Mesendoderm (in vitro differentiated cells): ENCODE measurements around the gene TBX6.
A peak's percentile ranks its signal among the peaks of the same experiment; 100 is the strongest.

Experiments used
- DNase-seq: peaks from one replicate; pipeline ENCODE4 v3.0.0; 2013
- H2AK5ac ChIP-seq: 2 replicates; pipeline ENCODE4 v1.6.1; 2013; ENCODE audit warnings: low read length, inconsistent platforms
- H2BK120ac ChIP-seq: 2 replicates; pipeline ENCODE4 v1.6.1; 2013; ENCODE audit warnings: low read depth, mild to moderate bottlenecking, low read length, moderate library complexity, mixed read lengths
- H2BK15ac ChIP-seq: replicated peaks from 2 replicates; pipeline ENCODE4 v1.6.1; 2013; ENCODE audit warnings: low read depth, mild to moderate bottlenecking, moderate library complexity
- H2BK5ac ChIP-seq: 2 replicates; pipeline ENCODE4 v1.6.1; 2013; ENCODE audit warnings: low read length, inconsistent platforms
- H3K18ac ChIP-seq: 2 replicates; pipeline ENCODE4 v1.6.1; 2013; ENCODE audit warnings: mild to moderate bottlenecking, low read length, mixed read lengths
- H3K23ac ChIP-seq: one replicate; pipeline ENCODE4 v1.6.1; 2013; ENCODE audit warnings: low read length
- H3K27ac ChIP-seq: 2 replicates; pipeline ENCODE4 v1.5.1; 2013; ENCODE audit warnings: low read depth, mild to moderate bottlenecking, inconsistent platforms, low read length, moderate library complexity
- H3K27me3 ChIP-seq: 2 replicates; pipeline ENCODE4 v1.6.1; 2013; ENCODE audit warnings: low read length, control low read depth, mild to moderate bottlenecking, inconsistent platforms; ENCODE audit not compliant: insufficient read depth, poor library complexity
- H3K36me3 ChIP-seq: 2 replicates; pipeline ENCODE4 v1.6.1; 2013; ENCODE audit warnings: low read length, inconsistent platforms; ENCODE audit not compliant: control insufficient read depth, insufficient read depth
- H3K4ac ChIP-seq: one replicate; pipeline ENCODE4 v1.6.1; 2013; ENCODE audit warnings: low read depth, mild to moderate bottlenecking, low read length, moderate library complexity
- H3K4me1 ChIP-seq: 2 replicates; pipeline ENCODE4 v1.6.1; 2013; ENCODE audit warnings: low read depth, low read length, inconsistent platforms; ENCODE audit not compliant: control insufficient read depth
- H3K4me2 ChIP-seq: 2 replicates; pipeline ENCODE4 v1.6.1; 2013; ENCODE audit warnings: low read length
- H3K4me3 ChIP-seq: 2 replicates; pipeline ENCODE4 v1.5.1; 2013; ENCODE audit warnings: mild to moderate bottlenecking, low read length
- H3K56ac ChIP-seq: one replicate; pipeline ENCODE4 v1.6.1; 2013; ENCODE audit warnings: low read length
- H3K79me1 ChIP-seq: 2 replicates; pipeline ENCODE4 v1.6.1; 2013; ENCODE audit warnings: low read length, inconsistent platforms
- H3K79me2 ChIP-seq: 2 replicates; pipeline ENCODE4 v1.6.1; 2013; ENCODE audit warnings: mild to moderate bottlenecking, low read length; ENCODE audit not compliant: control insufficient read depth, insufficient read depth
- H3K9ac ChIP-seq: 2 replicates; pipeline ENCODE4 v1.6.1; 2013; ENCODE audit warnings: low read length, inconsistent platforms
- H4K5ac ChIP-seq: one replicate; pipeline ENCODE4 v1.6.1; 2013; ENCODE audit warnings: low read length
- H4K8ac ChIP-seq: one replicate; pipeline ENCODE4 v1.6.1; 2013; ENCODE audit warnings: low read depth, mild to moderate bottlenecking, control low read depth, low read length, moderate library complexity
- WGBS: extraction: QIAGEN DNeasy Blood & Tissue Kit; methylation state at CpG from one replicate; pipeline ENCODE4 v1.1.7; 2013; ENCODE audit warnings: low lambda C conversion rate, missing lambda C conversion rate; ENCODE audit not compliant: insufficient coverage; ENCODE audit errors: extremely low coverage; 5-methylcytosine and 5-hydroxymethylcytosine counted together

The TBX6 gene

DNA sequence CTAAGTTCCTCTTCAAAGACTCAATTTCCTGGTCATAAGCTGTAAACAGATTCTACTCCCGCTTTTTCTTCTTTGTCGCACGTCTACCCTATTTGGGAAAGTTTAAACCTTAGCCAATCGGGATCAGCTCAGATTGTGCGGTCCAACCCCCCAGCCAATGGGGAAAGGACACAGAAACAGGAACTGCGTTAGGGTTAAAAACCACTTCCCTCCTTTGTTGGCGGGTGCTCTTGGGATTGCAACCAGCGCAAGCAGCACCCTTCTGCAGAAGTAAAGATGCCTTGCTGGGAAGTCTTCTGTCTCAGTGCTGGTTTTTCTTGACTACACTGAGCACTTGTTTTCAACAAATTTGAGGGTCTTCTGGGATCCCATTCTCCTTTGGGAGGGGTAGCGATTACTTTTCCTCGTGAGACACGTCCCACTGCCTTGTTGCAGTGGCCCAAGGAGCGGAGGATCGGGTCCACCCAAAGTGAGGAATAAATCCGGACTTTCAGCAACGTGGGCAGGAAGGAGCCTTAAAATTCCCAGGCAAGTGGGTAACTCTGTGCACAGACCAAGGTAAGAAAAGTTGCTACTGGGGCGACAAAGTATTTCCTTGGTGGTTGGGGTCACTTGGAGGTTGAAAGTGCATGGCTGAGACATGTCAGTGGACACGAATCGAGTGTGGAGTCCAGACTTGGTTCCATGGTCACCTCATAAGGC is 5.3 kb upstream of the TBX6 start:
- Histone ChIP-seq H3K79me2 (no peaks in the 10 kb centered on the region), H3K79me1 (no peaks in the 10 kb centered on the region), H2AK5ac (no peak overlapping the region), H3K27ac (peak overlapping the region; percentile 33), H2BK15ac (no peak overlapping the region), H2BK5ac (no peak overlapping the region), H3K18ac (peak overlapping the region; percentile 35), H3K9ac (no peak overlapping the region), H3K56ac (no peak overlapping the region), H3K23ac (no peak overlapping the region), H2BK120ac (no peak overlapping the region), H3K36me3 (no peaks in the 10 kb centered on the region), H3K4me1 (peaks cover 2% of the 10 kb centered on the region), H4K8ac (no peak overlapping the region), H3K4me2 (no peak overlapping the region), H4K5ac (no peak overlapping the region), H3K4me3 (peak overlapping the region; percentile 36), H3K27me3 (no peaks in the 10 kb centered on the region), H3K4ac (peak overlapping the region; percentile 85)
- no CpG with 5 or more reads among the region's 18 CpGs for WGBS
- peak; percentile 45 for DNase-seq

DNA sequence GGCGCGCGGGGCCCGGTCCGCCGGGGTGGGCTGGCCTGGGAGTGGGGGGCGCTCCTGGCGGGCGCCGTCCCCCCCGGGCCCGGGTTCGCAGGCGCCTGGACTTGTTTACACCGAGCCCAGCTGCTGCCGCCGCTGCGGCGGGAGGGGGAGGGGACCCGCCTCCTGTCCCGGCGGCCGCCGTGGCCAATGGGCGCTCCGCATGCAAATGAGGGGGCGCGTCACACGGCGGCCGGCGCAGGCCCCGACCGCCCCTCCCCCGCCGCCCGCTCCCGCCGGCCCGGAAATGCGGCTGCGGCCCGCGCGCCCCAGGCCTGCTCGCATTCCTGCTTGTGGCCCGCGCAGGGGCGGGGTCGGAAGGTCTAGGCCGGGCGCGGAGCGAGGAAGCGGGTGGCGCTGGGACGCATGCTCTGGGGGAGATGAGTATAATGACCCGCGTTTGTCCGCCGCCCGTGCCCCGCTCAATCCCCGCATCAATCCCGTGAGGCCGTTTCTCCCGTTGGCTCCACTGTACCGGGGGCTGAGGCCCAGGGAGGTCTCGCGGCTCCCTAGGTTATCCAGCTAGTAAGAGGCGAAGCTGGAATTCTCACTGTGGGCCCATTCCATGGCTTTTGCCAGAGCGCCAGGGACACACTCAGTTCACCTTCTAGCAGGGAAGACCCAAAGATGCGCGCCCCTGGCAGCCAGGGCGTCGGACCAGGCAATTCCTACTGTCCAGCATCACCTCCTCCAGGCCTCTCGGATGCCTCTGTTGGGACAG is 4.6 kb upstream of the TBX6 start, which contains the start of gene YPEL3:
Gene YPEL3 (minus strand): TSS at position 109 of the 757 bp plus-strand sequence. CDS start 731 bp downstream, outside the sequence.
- Histone ChIP-seq H3K18ac (peak within 1 kb of the TSS; percentile 88), H3K4ac (peak within 1 kb of the TSS; percentile 85), H3K79me1 (no peaks in the 10 kb centered on the region), H3K79me2 (no peaks in the 10 kb centered on the region), H3K27me3 (no peaks in the 10 kb centered on the region), H3K4me1 (peaks cover 2% of the 10 kb centered on the region), H3K27ac (peak within 1 kb of the TSS; percentile 33), H4K8ac (no peak within 1 kb of the TSS), H3K56ac (peak within 1 kb of the TSS; percentile 89), H3K4me2 (peak within 1 kb of the TSS; percentile 12), H2AK5ac (no peak within 1 kb of the TSS), H4K5ac (no peak within 1 kb of the TSS), H2BK15ac (no peak within 1 kb of the TSS), H3K36me3 (no peaks in the 10 kb centered on the region), H3K4me3 (peak within 1 kb of the TSS; percentile 36), H2BK5ac (peak within 1 kb of the TSS; percentile 1), H3K9ac (peak within 1 kb of the TSS; percentile 80), H3K23ac (no peak within 1 kb of the TSS), H2BK120ac (no peak within 1 kb of the TSS)
- WGBS, result no CpG with 5 or more reads among the region's 77 CpGs
- DNase-seq, result peak; percentile 93

DNA sequence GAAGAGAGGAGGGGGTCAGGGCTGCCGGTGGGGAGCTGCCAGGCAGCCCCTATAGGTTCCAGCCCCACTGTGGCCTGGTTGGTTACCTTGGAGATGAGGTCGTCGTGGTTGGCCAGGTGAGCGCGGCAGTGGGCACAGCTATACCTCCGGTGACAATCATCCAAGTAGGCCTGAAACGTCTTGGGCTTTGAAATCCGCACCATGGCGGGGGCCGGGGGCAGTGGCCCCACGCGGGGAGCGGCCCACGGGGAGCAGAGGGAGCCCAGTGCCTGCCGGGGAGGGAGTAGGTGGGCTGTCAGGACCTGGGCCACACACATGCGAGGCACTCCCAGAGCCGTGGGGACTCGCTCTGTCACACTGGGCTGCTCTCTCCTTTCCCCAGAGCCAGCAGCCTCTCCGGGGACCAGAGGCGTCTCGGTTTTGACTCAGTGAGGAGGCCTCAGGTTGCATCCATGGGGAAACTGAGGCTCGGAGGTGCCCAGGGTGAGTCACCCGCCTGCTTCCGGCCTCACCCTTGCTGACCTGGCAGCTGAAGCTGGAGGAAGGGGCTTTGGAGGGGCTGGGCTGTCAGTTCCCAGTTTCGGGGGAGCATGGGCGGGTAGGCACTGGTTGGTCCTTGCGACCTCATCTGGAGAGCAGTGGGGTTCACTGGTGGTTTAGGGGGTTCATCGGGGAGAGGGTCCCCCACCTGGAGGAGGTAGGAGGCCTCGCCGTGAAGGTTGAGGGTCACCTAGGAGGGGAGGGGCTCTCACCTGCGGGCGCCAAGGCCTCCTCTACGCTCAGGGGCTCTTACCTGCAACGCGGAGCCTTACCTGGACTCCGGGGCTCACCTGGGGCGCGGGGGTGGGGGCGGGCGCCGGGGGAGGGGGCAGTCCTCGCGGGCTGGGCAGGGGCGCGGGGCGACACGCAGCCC is 3.7 kb upstream of the TBX6 start:
- DNase-seq, result no peak
- Histone ChIP-seq H3K79me1 (no peaks in the 10 kb centered on the region), H3K9ac (peak overlapping the region; percentile 80), H3K4ac (peak overlapping the region; percentile 73), H3K4me2 (peak overlapping the region; percentile 12), H2BK120ac (no peak overlapping the region), H4K8ac (no peak overlapping the region), H3K23ac (no peak overlapping the region), H3K79me2 (no peaks in the 10 kb centered on the region), H3K27ac (no peak overlapping the region), H2BK5ac (no peak overlapping the region), H4K5ac (no peak overlapping the region), H3K4me1 (peaks cover 2% of the 10 kb centered on the region), H3K56ac (peak overlapping the region; percentile 89), H3K4me3 (no peak overlapping the region), H3K27me3 (no peaks in the 10 kb centered on the region), H2AK5ac (no peak overlapping the region), H3K36me3 (no peaks in the 10 kb centered on the region), H2BK15ac (no peak overlapping the region), H3K18ac (peak overlapping the region; percentile 88)
- WGBS, result no CpG with 5 or more reads among the region's 47 CpGs

DNA sequence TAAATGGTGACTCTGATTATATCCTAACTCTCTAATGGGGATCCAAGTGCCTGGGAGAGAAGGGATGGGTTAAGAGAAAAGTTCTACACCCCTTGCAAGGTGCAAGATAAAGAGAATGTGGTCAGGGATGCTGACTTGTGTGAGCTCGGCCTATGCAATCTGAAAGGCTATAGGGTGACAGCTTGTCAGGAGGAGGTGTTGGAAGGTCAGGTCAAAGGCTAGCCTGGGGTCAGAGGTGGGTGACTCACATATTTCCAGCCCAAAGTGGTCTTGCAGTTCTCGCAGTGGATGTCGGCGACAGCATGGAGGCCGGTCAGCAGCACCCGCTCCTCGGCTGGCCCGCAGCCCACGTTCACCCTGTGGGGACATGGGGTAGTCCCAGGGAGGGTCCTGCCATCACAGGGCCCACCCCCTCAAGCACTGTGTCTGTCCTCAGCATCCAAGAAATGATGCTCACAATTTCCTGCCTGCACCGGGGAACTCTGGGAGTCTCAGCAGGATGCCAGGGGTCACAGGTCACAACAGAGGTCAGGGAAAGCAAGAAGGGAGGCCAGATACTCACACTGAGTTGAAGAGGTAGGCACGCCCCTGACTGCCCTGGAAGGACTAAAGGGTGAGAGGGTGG is 2.9 kb upstream of the TBX6 start:
- Histone ChIP-seq H2BK15ac (no peak overlapping the region), H3K9ac (no peak overlapping the region), H3K79me2 (peaks cover 3% of the 10 kb centered on the region), H4K5ac (no peak overlapping the region), H2BK120ac (no peak overlapping the region), H3K18ac (no peak overlapping the region), H3K27me3 (no peaks in the 10 kb centered on the region), H3K27ac (no peak overlapping the region), H3K36me3 (no peaks in the 10 kb centered on the region), H3K4me1 (peaks cover 5% of the 10 kb centered on the region), H3K79me1 (no peaks in the 10 kb centered on the region), H3K56ac (peak overlapping the region; percentile 25), H3K23ac (no peak overlapping the region), H2AK5ac (no peak overlapping the region), H3K4me3 (no peak overlapping the region), H3K4ac (no peak overlapping the region), H4K8ac (no peak overlapping the region), H2BK5ac (no peak overlapping the region), H3K4me2 (no peak overlapping the region)
- no CpG with 5 or more reads among the region's 11 CpGs for WGBS
- no peak for DNase-seq

DNA sequence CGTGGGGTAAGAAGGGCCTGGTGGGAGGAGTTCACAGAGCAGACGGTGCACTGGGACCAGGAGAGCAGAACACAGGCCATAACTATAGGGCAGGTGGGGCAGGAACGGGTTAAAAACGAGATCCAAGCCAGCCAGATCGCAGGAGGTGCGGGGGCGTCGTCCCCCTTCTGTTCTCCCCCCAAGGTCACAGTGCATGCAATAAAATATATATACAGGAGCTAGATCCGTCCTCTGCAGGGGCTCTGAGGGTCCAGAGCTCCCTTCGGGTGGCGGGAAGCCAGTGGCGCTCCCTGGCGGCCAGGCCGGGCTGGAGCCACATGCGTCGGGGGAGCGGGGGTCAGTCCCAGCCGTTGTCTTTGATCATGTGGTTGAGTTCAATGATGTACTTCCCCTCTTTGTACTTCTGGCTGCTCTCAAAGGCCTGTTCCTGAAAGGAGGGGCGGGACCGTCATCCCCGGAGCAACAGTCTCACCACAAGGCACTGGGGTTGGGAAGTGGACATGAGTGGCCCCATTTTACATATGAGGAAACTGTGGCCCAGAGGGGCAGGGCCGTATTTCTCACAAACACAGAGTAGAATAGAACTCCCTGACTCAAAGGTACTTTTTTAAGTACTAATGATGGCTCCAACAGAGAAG is 768 bp upstream of the TBX6 start:
- Histone ChIP-seq H3K27ac (peak overlapping the region; percentile 58), H3K79me2 (peaks cover 3% of the 10 kb centered on the region), H3K36me3 (no peaks in the 10 kb centered on the region), H3K56ac (peak overlapping the region; percentile 93), H3K79me1 (no peaks in the 10 kb centered on the region), H3K4me2 (peak overlapping the region; percentile 48), H3K18ac (peak overlapping the region; percentile 34), H2BK15ac (no peak overlapping the region), H3K27me3 (no peaks in the 10 kb centered on the region), H3K4me3 (peak overlapping the region; percentile 73), H3K23ac (peak overlapping the region; percentile 10), H3K9ac (peak overlapping the region; percentile 70), H2BK5ac (peak overlapping the region; percentile 63), H4K8ac (no peak overlapping the region), H4K5ac (no peak overlapping the region), H2BK120ac (no peak overlapping the region), H3K4ac (peak overlapping the region; percentile 40), H2AK5ac (peak overlapping the region; percentile 45), H3K4me1 (peaks cover 5% of the 10 kb centered on the region)
- peak; percentile 95 for DNase-seq
- WGBS, result no CpG with 5 or more reads among the region's 22 CpGs
